Esophagus (tissue), 2 donors: Measurements from ENCODE around the gene TAF6. TPM values are rescaled to one million over a fixed set of nuclear protein-coding genes. Genes with fewer than 3 reads are reported as not detected.

Experiments
- H3K27ac ChIP-seq, 2 donors: one replicate each; pipeline ENCODE4 v1.5.1; 2013; ENCODE audit warnings: low read depth in 2 of 2, mild to moderate bottlenecking in 2 of 2, inconsistent platforms in 1 of 2, low read length in 1 of 2, moderate library complexity in 1 of 2
- H3K27me3 ChIP-seq, 2 donors: one replicate each; pipeline ENCODE4 v1.6.1; 2013; ENCODE audit warnings: low read length in 2 of 2, control low read depth in 1 of 2, mild to moderate bottlenecking in 1 of 2; ENCODE audit not compliant: insufficient read depth in 2 of 2, control insufficient read depth in 1 of 2
- H3K36me3 ChIP-seq, 2 donors: one replicate each; pipeline ENCODE4 v1.6.1; 2013; ENCODE audit warnings: low read length in 1 of 2; ENCODE audit not compliant: control insufficient read depth in 2 of 2, insufficient read depth in 2 of 2
- H3K4me1 ChIP-seq, 2 donors: one replicate each; pipeline ENCODE4 v1.6.1; 2013; ENCODE audit warnings: low read length in 1 of 2; ENCODE audit not compliant: control insufficient read depth in 2 of 2, insufficient read depth in 2 of 2
- H3K4me3 ChIP-seq, 2 donors: one replicate each; pipeline ENCODE4 v1.5.1; 2013; ENCODE audit warnings: low read length in 2 of 2, mild to moderate bottlenecking in 2 of 2, low read depth in 1 of 2, moderate library complexity in 1 of 2
- H3K9me3 ChIP-seq, 2 donors: one replicate each; pipeline ENCODE4 v1.6.1; 2013; ENCODE audit warnings: mild to moderate bottlenecking in 2 of 2, low read depth in 1 of 2, low read length in 1 of 2, moderate library complexity in 1 of 2; ENCODE audit not compliant: control insufficient read depth in 2 of 2, insufficient read depth in 1 of 2
- WGBS, 2 donors: extraction: QIAGEN DNeasy Blood & Tissue Kit; methylation state at CpG; one replicate each; pipeline ENCODE4 v1.1.7; 2013; 5-methylcytosine and 5-hydroxymethylcytosine counted together
- polyA plus RNA-seq, 2 donors: library from polyadenylated mRNA; stranded (reverse); fragments of 200-250 nt; gene quantifications; one replicate each; pipeline ENCODE4 v1.2.3, GENCODE V29; 2013
- donor health status: healthy with polysubstance abuse.
- donor health status: Bipolar disorder and iron deficiency.

Gene TAF6
- polyA plus RNA-seq, 2 donors = 23.3 to 29.6 TPM

GRCh38 chr7:100079024-100079560 lies 40.1 kb downstream of the TAF6 start:
- Histone ChIP-seq H3K27ac (no peak overlapping the region), H3K36me3 (peaks cover 19 to 25% of the 10 kb centered on the region in 2 donors), H3K4me1 (peaks cover 2 to 3% of the 10 kb centered on the region in 2 donors), H3K27me3 (no peaks in the 10 kb centered on the region), H3K9me3 (peaks cover 0 to 5% of the 10 kb centered on the region in 2 donors), H3K4me3 (no peak overlapping the region)
- WGBS, 2 donors = 74 to 81% methylated on average over 7 of the region's 7 CpGs

- 86 to 97% methylated on average over 4 of the region's 4 CpGs for WGBS, 2 donors
- Histone ChIP-seq H3K4me1 (peaks cover 2 to 3% of the 10 kb centered on the region in 2 donors), H3K27ac (no peak overlapping the region), H3K9me3 (peaks cover 5 to 14% of the 10 kb centered on the region in 2 donors), H3K4me3 (no peak overlapping the region), H3K27me3 (no peaks in the 10 kb centered on the region), H3K36me3 (peaks cover 35 to 43% of the 10 kb centered on the region in 2 donors)
Observed at GRCh38 chr7:100077205-100077604, 42.0 kb downstream of the TAF6 start.

GRCh38 chr7:100075418-100075817 lies 43.7 kb downstream of the TAF6 start:
- no peak overlapping the region for H3K4me3 ChIP-seq
- no peaks in the 10 kb centered on the region for H3K27me3 ChIP-seq
- H3K36me3 ChIP-seq = peaks cover 46 to 61% of the 10 kb centered on the region in 2 donors
- H3K4me1 ChIP-seq = peaks cover 0 to 3% of the 10 kb centered on the region in 2 donors
- peaks cover 13 to 30% of the 10 kb centered on the region in 2 donors for H3K9me3 ChIP-seq
- WGBS, 2 donors = 94 to 95% methylated on average over 6 of the region's 6 CpGs
- no peak overlapping the region for H3K27ac ChIP-seq

GRCh38 chr7:100074841-100075240 lies 44.3 kb downstream of the TAF6 start:
- Histone ChIP-seq H3K4me1 (no peaks in the 10 kb centered on the region), H3K9me3 (peaks cover 13 to 36% of the 10 kb centered on the region in 2 donors), H3K4me3 (no peak overlapping the region), H3K36me3 (peaks cover 46 to 63% of the 10 kb centered on the region in 2 donors), H3K27me3 (no peaks in the 10 kb centered on the region), H3K27ac (no peak overlapping the region)
- 95 to 96% methylated on average over 7 of the region's 7 CpGs for WGBS, 2 donors

- peaks cover 43 to 59% of the 10 kb centered on the region in 2 donors for H3K36me3 ChIP-seq
- H3K27ac ChIP-seq = no peak overlapping the region
- peaks cover 13 to 36% of the 10 kb centered on the region in 2 donors for H3K9me3 ChIP-seq
- H3K27me3 ChIP-seq = no peaks in the 10 kb centered on the region
- 97 to 99% methylated on average over 10 of the region's 10 CpGs for WGBS, 2 donors
- H3K4me1 ChIP-seq = no peaks in the 10 kb centered on the region
- no peak overlapping the region for H3K4me3 ChIP-seq
Observed at GRCh38 chr7:100072462-100072861, 46.7 kb downstream of the TAF6 start.

GRCh38 chr7:100071018-100071723 lies 48.0 kb downstream of the TAF6 start:
- Histone ChIP-seq H3K36me3 (peaks cover 41 to 52% of the 10 kb centered on the region in 2 donors), H3K4me3 (no peak overlapping the region)
- 98% methylated on average over 11 of the region's 11 CpGs for WGBS, 2 donors

GRCh38 chr7:100069991-100070390 lies 49.2 kb downstream of the TAF6 start:
- peaks cover 13 to 31% of the 10 kb centered on the region in 2 donors for H3K9me3 ChIP-seq
- H3K4me3 ChIP-seq = no peak overlapping the region
- no peaks in the 10 kb centered on the region for H3K27me3 ChIP-seq
- H3K4me1 ChIP-seq = no peaks in the 10 kb centered on the region
- peaks cover 34 to 44% of the 10 kb centered on the region in 2 donors for H3K36me3 ChIP-seq
- WGBS, 2 donors = 94 to 96% methylated on average over 5 of the region's 5 CpGs
- no peak overlapping the region for H3K27ac ChIP-seq

More at GRCh38 chr7:100071018-100071723, 48.0 kb downstream of the TAF6 start:
- H3K27me3 ChIP-seq = no peaks in the 10 kb centered on the region
- H3K4me1 ChIP-seq = no peaks in the 10 kb centered on the region
- H3K9me3 ChIP-seq = peaks cover 13 to 36% of the 10 kb centered on the region in 2 donors
- no peak overlapping the region for H3K27ac ChIP-seq

GRCh38 chr7:100066953-100067352 lies 52.2 kb downstream of the TAF6 start:
- 92 to 95% methylated on average over 7 of the region's 7 CpGs for WGBS, 2 donors
- Histone ChIP-seq H3K4me1 (no peaks in the 10 kb centered on the region), H3K36me3 (peaks cover 12 to 30% of the 10 kb centered on the region in 2 donors), H3K27me3 (no peaks in the 10 kb centered on the region), H3K27ac (no peak overlapping the region), H3K4me3 (no peak overlapping the region), H3K9me3 (peaks cover 7 to 20% of the 10 kb centered on the region in 2 donors)

- H3K36me3 ChIP-seq = peaks cover 9 to 17% of the 10 kb centered on the region in 2 donors
Observed at GRCh38 chr7:100065452-100066186, 53.5 kb downstream of the TAF6 start.

More at GRCh38 chr7:100065452-100066186, 53.5 kb downstream of the TAF6 start:
- WGBS, 2 donors = 52 to 59% methylated on average over 8 of the region's 8 CpGs
- peaks cover 1 to 7% of the 10 kb centered on the region in 2 donors for H3K9me3 ChIP-seq
- no peaks in the 10 kb centered on the region for H3K4me1 ChIP-seq
- H3K27me3 ChIP-seq = no peaks in the 10 kb centered on the region
- peak overlapping the region in 1 of 2 donors; percentile 26 for H3K27ac ChIP-seq
- H3K4me3 ChIP-seq = no peak overlapping the region
